Epithelial cell of esophagus (primary cell): ENCODE results near the gene CSK.

Experiments
- DNase-seq: peaks from one replicate; pipeline ENCODE4 v3.0.0; 2010; ENCODE audit warnings: low read depth
- H3K4me3 ChIP-seq: 2 replicates; pipeline ENCODE4 v1.5.1; 2011; ENCODE audit warnings: mild to moderate bottlenecking, low read length, control low read depth
- TF ChIP-seq, protein P1 (sequence below): IDR thresholded peaks from 2 replicates; pipeline ENCODE4 v1.5.1; 2011; ENCODE audit warnings: low read depth, mild to moderate bottlenecking, low read length, control low read depth, inconsistent platforms; ENCODE audit not compliant: insufficient read depth; ENCODE audit errors: missing control alignments

Gene CSK

DNA sequence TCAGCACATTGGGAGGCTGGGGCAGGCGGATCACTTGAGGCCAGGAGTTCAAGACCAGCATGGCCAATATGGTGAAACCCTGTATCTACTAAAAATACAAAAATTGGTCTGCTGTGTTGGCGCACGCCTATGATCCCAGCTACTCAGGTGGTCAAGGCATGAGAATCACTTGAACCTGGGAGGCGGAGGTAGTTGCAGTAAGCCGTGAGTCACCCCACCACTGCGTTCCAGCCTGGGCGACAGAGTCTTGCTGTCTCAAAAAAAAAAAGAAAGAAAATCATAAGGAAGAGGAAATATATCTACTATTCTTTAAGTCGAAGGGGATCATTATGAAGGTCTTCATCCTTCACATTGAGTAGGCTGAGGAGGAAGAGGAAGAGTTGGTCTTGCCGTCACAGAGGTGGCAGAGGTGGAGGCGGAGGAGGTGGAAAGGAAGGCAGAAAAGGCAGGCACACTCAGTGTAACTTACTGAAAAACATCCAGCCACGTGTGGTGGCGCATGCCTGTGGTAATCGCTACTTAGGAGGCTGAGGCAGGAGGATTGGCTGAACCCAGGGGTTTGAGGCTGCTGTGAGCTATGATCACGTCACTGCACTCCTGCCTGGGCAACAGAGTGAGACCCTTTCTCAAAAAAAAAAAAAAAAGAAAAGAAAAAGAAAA, 14.2 kb downstream of the CSK start:
- no peak overlapping the region for H3K4me3 ChIP-seq
- TF ChIP-seq, protein P1, sequence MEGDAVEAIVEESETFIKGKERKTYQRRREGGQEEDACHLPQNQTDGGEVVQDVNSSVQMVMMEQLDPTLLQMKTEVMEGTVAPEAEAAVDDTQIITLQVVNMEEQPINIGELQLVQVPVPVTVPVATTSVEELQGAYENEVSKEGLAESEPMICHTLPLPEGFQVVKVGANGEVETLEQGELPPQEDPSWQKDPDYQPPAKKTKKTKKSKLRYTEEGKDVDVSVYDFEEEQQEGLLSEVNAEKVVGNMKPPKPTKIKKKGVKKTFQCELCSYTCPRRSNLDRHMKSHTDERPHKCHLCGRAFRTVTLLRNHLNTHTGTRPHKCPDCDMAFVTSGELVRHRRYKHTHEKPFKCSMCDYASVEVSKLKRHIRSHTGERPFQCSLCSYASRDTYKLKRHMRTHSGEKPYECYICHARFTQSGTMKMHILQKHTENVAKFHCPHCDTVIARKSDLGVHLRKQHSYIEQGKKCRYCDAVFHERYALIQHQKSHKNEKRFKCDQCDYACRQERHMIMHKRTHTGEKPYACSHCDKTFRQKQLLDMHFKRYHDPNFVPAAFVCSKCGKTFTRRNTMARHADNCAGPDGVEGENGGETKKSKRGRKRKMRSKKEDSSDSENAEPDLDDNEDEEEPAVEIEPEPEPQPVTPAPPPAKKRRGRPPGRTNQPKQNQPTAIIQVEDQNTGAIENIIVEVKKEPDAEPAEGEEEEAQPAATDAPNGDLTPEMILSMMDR: no peak
- DNase-seq: peak; percentile 83

GRCh38 chr15:74798388-74799254, 16.7 kb downstream of the CSK start:
- TF ChIP-seq, protein P1: no peak
- no peak overlapping the region for H3K4me3 ChIP-seq
- DNase-seq: no peak

DNA sequence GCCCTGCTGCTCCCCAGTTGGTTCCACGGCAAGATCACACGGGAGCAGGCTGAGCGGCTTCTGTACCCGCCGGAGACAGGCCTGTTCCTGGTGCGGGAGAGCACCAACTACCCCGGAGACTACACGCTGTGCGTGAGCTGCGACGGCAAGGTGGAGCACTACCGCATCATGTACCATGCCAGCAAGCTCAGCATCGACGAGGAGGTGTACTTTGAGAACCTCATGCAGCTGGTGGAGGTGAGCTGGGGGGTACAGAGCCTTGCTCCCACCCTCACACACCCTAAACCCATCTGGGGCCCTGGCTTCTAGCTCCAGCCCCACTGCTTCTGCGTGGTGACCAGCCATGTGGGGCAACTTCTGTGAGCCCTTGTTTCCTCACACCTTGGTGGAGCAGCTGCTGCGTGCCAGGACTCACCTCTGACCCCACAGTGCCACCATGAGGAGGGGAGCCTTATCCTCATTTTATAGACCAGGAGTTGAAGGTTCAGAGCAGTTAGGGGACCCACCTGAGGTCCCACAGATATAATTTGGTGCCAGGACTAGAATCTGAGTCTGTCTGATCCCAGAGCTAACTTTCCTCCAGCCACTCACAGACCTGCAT, 17.5 kb downstream of the CSK start:
- TF ChIP-seq, protein P1: no peak
- no peak for DNase-seq
- H3K4me3 ChIP-seq: no peak overlapping the region

GRCh38 chr15:74799856-74800558, 18.1 kb downstream of the CSK start:
- H3K4me3 ChIP-seq: no peak overlapping the region
- peak; percentile 98 for DNase-seq

DNA sequence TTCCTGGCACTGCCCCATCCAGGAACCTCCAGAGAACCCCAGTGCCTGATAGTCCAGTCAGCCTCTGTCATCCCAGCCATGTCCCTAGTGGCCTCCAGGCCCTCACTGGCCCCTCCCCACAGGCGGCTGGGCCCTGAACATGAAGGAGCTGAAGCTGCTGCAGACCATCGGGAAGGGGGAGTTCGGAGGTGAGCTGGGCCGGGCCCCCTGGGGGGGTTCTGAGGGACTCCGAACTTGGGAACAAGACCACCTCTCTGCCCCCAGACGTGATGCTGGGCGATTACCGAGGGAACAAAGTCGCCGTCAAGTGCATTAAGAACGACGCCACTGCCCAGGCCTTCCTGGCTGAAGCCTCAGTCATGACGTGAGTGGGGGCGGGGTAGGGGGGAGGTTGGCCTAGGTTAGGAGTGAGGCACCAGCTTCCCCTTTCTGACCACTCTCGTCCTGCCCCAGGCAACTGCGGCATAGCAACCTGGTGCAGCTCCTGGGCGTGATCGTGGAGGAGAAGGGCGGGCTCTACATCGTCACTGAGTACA, 18.7 kb downstream of the CSK start:
- TF ChIP-seq, protein P1: no peak
- DNase-seq: no peak
- H3K4me3 ChIP-seq: no peak overlapping the region

More at GRCh38 chr15:74799856-74800558, 18.1 kb downstream of the CSK start:
- TF ChIP-seq, protein P1: peak; percentile 98

DNA sequence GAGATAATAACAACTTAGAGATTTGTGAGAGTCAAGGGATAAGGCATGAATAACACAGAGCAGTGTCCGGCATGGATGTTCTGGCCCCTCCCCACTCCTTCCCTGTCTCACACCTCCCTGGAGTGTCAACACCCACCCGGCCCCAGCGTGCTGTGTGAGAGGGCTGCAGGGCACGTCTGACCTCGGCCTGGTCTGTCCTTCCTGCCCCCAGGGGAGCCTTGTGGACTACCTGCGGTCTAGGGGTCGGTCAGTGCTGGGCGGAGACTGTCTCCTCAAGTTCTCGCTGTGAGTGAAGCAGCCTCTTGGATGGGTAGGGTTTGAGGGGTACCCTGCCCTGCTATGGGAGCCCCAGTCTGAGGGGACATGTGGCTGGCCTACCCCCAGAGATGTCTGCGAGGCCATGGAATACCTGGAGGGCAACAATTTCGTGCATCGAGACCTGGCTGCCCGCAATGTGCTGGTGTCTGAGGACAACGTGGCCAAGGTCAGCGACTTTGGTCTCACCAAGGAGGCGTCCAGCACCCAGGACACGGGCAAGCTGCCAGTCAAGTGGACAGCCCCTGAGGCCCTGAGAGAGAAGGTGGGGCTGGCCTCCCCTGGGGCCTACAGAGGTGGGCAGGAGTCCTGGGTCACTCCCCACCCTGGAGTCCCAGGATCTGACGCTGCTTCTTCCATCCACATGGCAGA, 19.6 kb downstream of the CSK start:
- TF ChIP-seq, protein P1: no peak
- H3K4me3 ChIP-seq: no peak overlapping the region
- DNase-seq: no peak
